WTC11 (cell line): ENCODE data around the gene RASD1.

Source experiments
- CBFB ChIP-seq: sonication (generic); formaldehyde crosslinking; IDR thresholded peaks from 2 replicates; pipeline ENCODE4 v1.8.1; 2022; ENCODE audit warnings: mild to moderate bottlenecking, low read depth, missing genetic modification reagents
- CTCF ChIP-seq: fragments of 200-600 bp; IDR thresholded peaks from 2 replicates; pipeline ENCODE4 v1.8.0; 2022; ENCODE audit warnings: antibody characterized with exemption
- E2F5 ChIP-seq: sonication (generic); formaldehyde crosslinking; IDR thresholded peaks from 2 replicates; pipeline ENCODE4 v1.8.1; 2022; ENCODE audit warnings: mild to moderate bottlenecking, moderate library complexity, missing genetic modification reagents
- MAX ChIP-seq: sonication (generic); formaldehyde crosslinking; IDR thresholded peaks from 2 replicates; pipeline ENCODE4 v1.8.0; 2022; ENCODE audit warnings: mild to moderate bottlenecking, missing genetic modification reagents
- NFATC4 ChIP-seq: fragments of 250-450 bp; sonication (Bioruptor Pico); IDR thresholded peaks from 2 replicates; pipeline ENCODE4 v1.9.0; 2021; ENCODE audit warnings: mild to moderate bottlenecking
- SMAD4 ChIP-seq: sonication (generic); formaldehyde crosslinking; IDR thresholded peaks from 2 replicates; pipeline ENCODE4 v1.8.0; 2022; ENCODE audit warnings: mild to moderate bottlenecking, missing genetic modification reagents
- TEAD4 ChIP-seq: sonication (generic); formaldehyde crosslinking; IDR thresholded peaks from 2 replicates; pipeline ENCODE4 v1.8.0; 2022; ENCODE audit warnings: mild to moderate bottlenecking, missing genetic modification reagents
- ZBTB21 ChIP-seq: sonication (generic); formaldehyde crosslinking; IDR thresholded peaks from 2 replicates; pipeline ENCODE4 v1.8.1; 2023; ENCODE audit warnings: mild to moderate bottlenecking, missing genetic modification reagents, borderline replicate concordance

- TF ChIP-seq E2F5 (CRISPR knock-in tag) (no peak), CTCF (no peak), NFATC4 (CRISPR knock-in tag) (no peak), ZBTB21 (no peak), CBFB (CRISPR knock-in tag) (no peak), TEAD4 (CRISPR knock-in tag) (no peak), MAX (CRISPR knock-in tag) (no peak), SMAD4 (no peak)
Measured at GRCh38 chr17:17491031-17491471, 5.1 kb downstream of the RASD1 start.
